Measurements from ENCODE around the gene HCN2.

HCN2 gene

GRCh38 chr19:591099-591958 lies 1.6 kb downstream of the HCN2 start:
- no peaks in the 10 kb centered on the region for H3K9me3 ChIP-seq
- H3K4me1 ChIP-seq (ENCODE audit: control insufficient read depth in 1 of 2, insufficient read depth in 1 of 2, low read depth in 1 of 2, low read length in 1 of 2) = no peaks in the 10 kb centered on the region
- no peak overlapping the region for H3K27ac ChIP-seq
- TF ChIP-seq CTCF (IDR thresholded peaks at IDR 0.05) = no peak
- peaks cover 94% of the 10 kb centered on the region for H3K27me3 ChIP-seq
- no peaks in the 10 kb centered on the region for H3K36me3 ChIP-seq
- no peak overlapping the region for H3K4me3 ChIP-seq (ENCODE audit: low read depth in 1 of 2, low read length in 1 of 2)

GRCh38 chr19:592101-592500 lies 2.4 kb downstream of the HCN2 start:
- Histone ChIP-seq H3K36me3 (no peaks in the 10 kb centered on the region), H3K9me3 (no peaks in the 10 kb centered on the region), H3K27me3 (peaks cover 94% of the 10 kb centered on the region), H3K4me1 (ENCODE audit: control insufficient read depth in 1 of 2, insufficient read depth in 1 of 2, low read depth in 1 of 2, low read length in 1 of 2) (no peaks in the 10 kb centered on the region), H3K4me3 (ENCODE audit: low read depth in 1 of 2, low read length in 1 of 2) (no peak overlapping the region), H3K27ac (no peak overlapping the region)
- no peak for TF ChIP-seq CTCF (IDR thresholded peaks at IDR 0.05)

- Histone ChIP-seq H3K36me3 (no peaks in the 10 kb centered on the region), H3K4me3 (ENCODE audit: low read depth in 1 of 2, low read length in 1 of 2) (no peak overlapping the region)
Measured at GRCh38 chr19:593055-593454, 3.4 kb downstream of the HCN2 start.

GRCh38 chr19:593505-593904 lies 3.8 kb downstream of the HCN2 start:
- Histone ChIP-seq H3K4me1 (ENCODE audit: control insufficient read depth in 1 of 2, insufficient read depth in 1 of 2, low read depth in 1 of 2, low read length in 1 of 2) (no peaks in the 10 kb centered on the region), H3K9me3 (no peaks in the 10 kb centered on the region), H3K27me3 (peaks cover 81% of the 10 kb centered on the region), H3K4me3 (ENCODE audit: low read depth in 1 of 2, low read length in 1 of 2) (no peak overlapping the region), H3K36me3 (no peaks in the 10 kb centered on the region), H3K27ac (no peak overlapping the region)
- no peak for TF ChIP-seq CTCF (IDR thresholded peaks at IDR 0.05)

More at GRCh38 chr19:593055-593454, 3.4 kb downstream of the HCN2 start:
- peaks cover 85% of the 10 kb centered on the region for H3K27me3 ChIP-seq
- no peak for TF ChIP-seq CTCF (IDR thresholded peaks at IDR 0.05)
- H3K4me1 ChIP-seq (ENCODE audit: control insufficient read depth in 1 of 2, insufficient read depth in 1 of 2, low read depth in 1 of 2, low read length in 1 of 2) = no peaks in the 10 kb centered on the region
- no peaks in the 10 kb centered on the region for H3K9me3 ChIP-seq
- no peak overlapping the region for H3K27ac ChIP-seq

GRCh38 chr19:594265-594870 lies 4.7 kb downstream of the HCN2 start:
- no peak for TF ChIP-seq CTCF (IDR thresholded peaks at IDR 0.05)
- H3K27ac ChIP-seq = no peak overlapping the region
- peaks cover 72% of the 10 kb centered on the region for H3K27me3 ChIP-seq
- H3K4me3 ChIP-seq (ENCODE audit: low read depth in 1 of 2, low read length in 1 of 2) = no peak overlapping the region
- H3K36me3 ChIP-seq = no peaks in the 10 kb centered on the region
- no peaks in the 10 kb centered on the region for H3K9me3 ChIP-seq
- no peaks in the 10 kb centered on the region for H3K4me1 ChIP-seq (ENCODE audit: control insufficient read depth in 1 of 2, insufficient read depth in 1 of 2, low read depth in 1 of 2, low read length in 1 of 2)

Measured in neutrophil (primary cell).